Measurements from ENCODE around the gene SRSF5. TPM values are rescaled to one million over a fixed set of nuclear protein-coding genes. Genes with fewer than 3 reads are reported as not detected.

The SRSF5 gene
- total and polyA plus RNA-seq, 5 donors: 210 to 279 (median 250) TPM

DNA sequence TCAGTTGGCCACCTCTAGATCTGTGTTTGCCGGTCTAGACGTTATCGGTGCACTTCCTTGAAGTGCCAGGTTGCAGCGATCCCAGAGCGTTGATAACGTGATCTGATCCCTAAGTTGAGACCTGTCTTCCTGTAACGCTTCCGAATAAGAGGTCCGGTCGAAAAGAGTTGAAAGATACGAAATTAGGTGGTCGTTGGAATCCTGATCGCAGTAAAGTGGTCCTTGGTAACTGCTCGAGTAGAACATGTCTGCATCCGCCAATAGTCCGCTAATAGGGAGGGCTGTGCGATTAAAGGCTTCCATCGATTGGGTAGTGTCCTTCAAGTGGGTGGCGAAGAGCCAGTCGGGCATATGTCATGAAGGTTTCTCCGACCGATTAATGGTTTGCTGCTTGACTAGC lies 2.7 kb downstream of the SRSF5 start:
- intact Hi-C loops (cut with DNase I): no loop called here
- Histone ChIP-seq H3K4me1 (ENCODE audit: control insufficient read depth, insufficient read depth, low read length) (peaks cover 7% of the 10 kb centered on the region), H3K4me3 (ENCODE audit: low read length) (no peak overlapping the region), H3K27ac (ENCODE audit: low read length) (no peak overlapping the region), H3K9me3 (ENCODE audit: control insufficient read depth, low read length) (no peaks in the 10 kb centered on the region), H3K27me3 (ENCODE audit: control insufficient read depth, insufficient read depth) (no peaks in the 10 kb centered on the region)
- DNase-seq (peak in 1 of 3 donors; percentile 35), ATAC-seq (no peak)
- WGBS: 92% methylated on average over 22 of the region's 22 CpGs

DNA sequence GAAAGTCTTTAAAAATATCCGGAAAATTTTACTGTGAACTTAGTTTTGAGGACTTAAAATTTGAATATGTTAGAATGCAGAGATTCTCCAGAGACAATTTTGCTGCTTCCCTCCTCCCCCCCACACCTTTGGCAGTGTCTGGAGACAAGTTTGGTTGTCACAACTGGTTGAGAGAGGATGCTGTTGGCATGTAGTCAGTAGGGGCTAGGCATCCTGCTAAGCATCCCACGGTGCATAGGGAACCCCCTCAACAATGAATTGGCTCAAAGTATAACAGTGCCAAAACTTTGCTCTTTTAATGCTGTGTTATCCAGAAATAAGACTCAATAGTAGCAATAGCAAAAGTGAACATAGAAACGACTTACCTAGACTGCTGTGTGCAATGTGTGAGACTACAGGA lies 3.6 kb downstream of the SRSF5 start:
- DNase-seq (no peak), ATAC-seq (no peak)
- Histone ChIP-seq H3K9me3 (ENCODE audit: control insufficient read depth, low read length) (no peaks in the 10 kb centered on the region), H3K4me3 (ENCODE audit: low read length) (no peak overlapping the region), H3K27ac (ENCODE audit: low read length) (no peak overlapping the region), H3K27me3 (ENCODE audit: control insufficient read depth, insufficient read depth) (no peaks in the 10 kb centered on the region), H3K4me1 (ENCODE audit: control insufficient read depth, insufficient read depth, low read length) (peaks cover 7% of the 10 kb centered on the region)
- WGBS: 81% methylated on average over 3 of the region's 3 CpGs
- intact Hi-C loops (cut with DNase I): no loop called here

- WGBS: 90% methylated on average over 16 of the region's 16 CpGs
These were observed 4.2 kb downstream of the SRSF5 start for GRCh38 chr14:69771136-69771535.

DNA sequence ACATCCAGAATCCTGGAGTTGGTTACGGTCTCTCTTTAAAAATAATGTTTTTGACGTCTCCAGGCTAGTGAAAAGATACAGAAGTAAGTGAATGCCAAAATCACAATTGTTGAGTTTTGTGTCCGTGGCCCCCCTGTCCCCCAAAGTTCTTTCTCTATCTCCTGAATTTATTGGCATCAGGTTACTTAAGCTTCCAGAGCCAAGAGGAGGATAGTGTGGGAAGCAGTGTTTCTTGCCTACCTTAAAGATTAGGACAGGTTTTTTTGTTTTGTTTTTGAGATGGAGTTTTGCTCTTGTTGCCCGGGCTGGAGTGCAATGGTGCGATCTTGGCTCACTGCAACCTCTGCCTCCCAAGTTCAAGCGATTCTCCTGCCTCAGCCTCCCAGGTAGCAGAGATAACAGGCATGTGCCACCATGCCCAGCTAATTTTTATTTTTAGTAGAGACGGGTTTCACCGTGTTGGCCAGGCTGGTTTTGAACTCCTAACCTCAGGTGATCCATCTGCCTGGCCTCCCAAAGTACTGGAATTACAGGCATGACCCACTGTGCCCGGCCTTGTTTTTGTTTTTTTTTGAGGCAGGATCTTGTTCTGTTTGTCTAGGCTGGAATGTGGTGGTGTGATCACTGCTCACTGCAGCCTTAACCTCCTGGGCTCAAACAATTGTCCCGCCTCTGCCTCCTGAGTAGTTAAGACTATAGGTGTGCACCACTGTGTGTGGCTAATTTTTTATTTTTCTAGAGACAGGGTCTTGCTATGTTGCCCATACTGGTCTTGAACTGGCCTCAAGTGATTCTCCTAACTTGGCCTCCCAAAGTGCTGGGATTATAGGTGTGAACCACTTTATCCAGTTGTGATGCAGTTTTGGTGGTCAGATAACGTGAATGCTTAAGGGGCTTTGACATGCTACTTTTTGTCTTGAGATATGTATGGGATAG lies 5.4 kb downstream of the SRSF5 start:
- intact Hi-C loops (cut with DNase I): no loop called here
- DNase-seq: no peak
- Histone ChIP-seq H3K9me3 (ENCODE audit: control insufficient read depth, low read length) (no peaks in the 10 kb centered on the region), H3K27ac (ENCODE audit: low read length) (no peak overlapping the region), H3K27me3 (ENCODE audit: control insufficient read depth, insufficient read depth) (no peaks in the 10 kb centered on the region), H3K4me3 (ENCODE audit: low read length) (no peak overlapping the region), H3K4me1 (ENCODE audit: control insufficient read depth, insufficient read depth, low read length) (peaks cover 7% of the 10 kb centered on the region)
- 86% methylated on average over 11 of the region's 11 CpGs for WGBS
- ATAC-seq: no peak

More at GRCh38 chr14:69771136-69771535, 4.2 kb downstream of the SRSF5 start:
- no peak overlapping the region for H3K4me3 ChIP-seq (ENCODE audit: low read length)
- intact Hi-C loops (cut with DNase I): no loop called here
- no peak for DNase-seq
- H3K27me3 ChIP-seq (ENCODE audit: control insufficient read depth, insufficient read depth): no peaks in the 10 kb centered on the region
- no peak overlapping the region for H3K27ac ChIP-seq (ENCODE audit: low read length)
- no peaks in the 10 kb centered on the region for H3K9me3 ChIP-seq (ENCODE audit: control insufficient read depth, low read length)
- peaks cover 7% of the 10 kb centered on the region for H3K4me1 ChIP-seq (ENCODE audit: control insufficient read depth, insufficient read depth, low read length)
- ATAC-seq: no peak

GRCh38 chr14:69773571-69774276 lies 6.8 kb downstream of the SRSF5 start:
- intact Hi-C loops (cut with DNase I): no loop called here
- Histone ChIP-seq H3K27me3 (ENCODE audit: control insufficient read depth, insufficient read depth) (no peaks in the 10 kb centered on the region), H3K27ac (ENCODE audit: low read length) (no peak overlapping the region), H3K9me3 (ENCODE audit: control insufficient read depth, low read length) (no peaks in the 10 kb centered on the region), H3K4me3 (ENCODE audit: low read length) (no peak overlapping the region), H3K4me1 (ENCODE audit: control insufficient read depth, insufficient read depth, low read length) (peaks cover 4% of the 10 kb centered on the region)
- peak in 1 of 2 donors; percentile 5 for ATAC-seq
- WGBS: 91% methylated on average over 7 of the region's 7 CpGs
- no peak for DNase-seq

DNA sequence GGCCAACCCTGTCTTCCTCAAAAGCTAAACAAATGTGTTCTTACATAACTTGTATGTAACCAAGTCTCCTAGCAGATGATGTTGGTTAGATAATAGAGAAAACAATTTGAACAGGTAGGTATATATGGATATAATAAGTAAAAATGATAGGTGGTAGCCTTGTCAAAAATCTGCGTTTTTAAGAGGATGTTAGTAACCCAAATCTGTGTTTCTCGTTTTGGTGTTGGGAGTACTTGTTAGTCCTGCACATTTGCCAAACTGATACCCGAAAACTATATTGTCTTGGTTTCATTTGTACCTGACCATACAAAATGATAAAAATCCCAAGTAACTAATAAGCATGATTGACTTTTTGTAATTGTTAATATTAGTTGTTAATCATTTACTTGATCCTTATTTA lies 8.1 kb downstream of the SRSF5 start:
- DNase-seq: no peak
- intact Hi-C loops (cut with DNase I): no loop called here
- Histone ChIP-seq H3K27me3 (ENCODE audit: control insufficient read depth, insufficient read depth) (no peaks in the 10 kb centered on the region), H3K4me3 (ENCODE audit: low read length) (no peak overlapping the region), H3K9me3 (ENCODE audit: control insufficient read depth, low read length) (no peaks in the 10 kb centered on the region), H3K4me1 (ENCODE audit: control insufficient read depth, insufficient read depth, low read length) (no peaks in the 10 kb centered on the region), H3K27ac (ENCODE audit: low read length) (no peak overlapping the region)
- 83% methylated on average over 3 of the region's 3 CpGs for WGBS
- ATAC-seq: no peak

GRCh38 chr14:69776875-69777453 lies 10.0 kb downstream of the SRSF5 start:
- intact Hi-C loops (cut with DNase I): no loop called here
- ATAC-seq (no peak), DNase-seq (no peak)
- H3K9me3 ChIP-seq (ENCODE audit: control insufficient read depth, low read length): no peaks in the 10 kb centered on the region
- H3K4me1 ChIP-seq (ENCODE audit: control insufficient read depth, insufficient read depth, low read length): peaks cover 3% of the 10 kb centered on the region
- no peaks in the 10 kb centered on the region for H3K27me3 ChIP-seq (ENCODE audit: control insufficient read depth, insufficient read depth)
- 72% methylated on average over 4 of the region's 4 CpGs for WGBS
- H3K4me3 ChIP-seq (ENCODE audit: low read length): no peak overlapping the region
- no peak overlapping the region for H3K27ac ChIP-seq (ENCODE audit: low read length)

GRCh38 chr14:69779088-69779487 lies 12.1 kb downstream of the SRSF5 start:
- Histone ChIP-seq H3K27me3 (ENCODE audit: control insufficient read depth, insufficient read depth) (no peaks in the 10 kb centered on the region), H3K4me1 (ENCODE audit: control insufficient read depth, insufficient read depth, low read length) (peaks cover 3% of the 10 kb centered on the region), H3K4me3 (ENCODE audit: low read length) (no peak overlapping the region), H3K27ac (ENCODE audit: low read length) (no peak overlapping the region), H3K9me3 (ENCODE audit: control insufficient read depth, low read length) (no peaks in the 10 kb centered on the region)
- ATAC-seq (no peak), DNase-seq (no peak)
- intact Hi-C loops (cut with DNase I): no loop called here
- 93% methylated on average over 2 of the region's 2 CpGs for WGBS

DNA sequence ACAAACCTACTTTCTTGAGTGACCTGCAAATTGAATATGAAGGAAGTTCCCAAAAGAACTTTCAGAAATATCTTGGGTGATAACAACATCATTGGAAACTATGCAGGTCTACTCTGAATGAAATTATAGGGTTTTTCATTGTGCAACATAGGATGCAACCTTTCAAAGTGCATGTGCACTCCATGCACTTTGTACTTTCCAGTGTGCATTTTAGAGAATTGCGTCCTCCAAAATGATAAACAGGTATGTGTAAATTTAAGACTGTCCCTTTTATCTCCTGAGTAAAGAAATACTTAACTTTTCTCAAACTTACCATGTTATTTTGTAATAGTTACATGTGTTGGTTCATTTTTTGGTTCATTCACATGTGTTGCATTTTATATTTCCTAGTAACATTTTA lies 13.2 kb downstream of the SRSF5 start:
- Histone ChIP-seq H3K27ac (ENCODE audit: low read length) (no peak overlapping the region), H3K27me3 (ENCODE audit: control insufficient read depth, insufficient read depth) (no peaks in the 10 kb centered on the region), H3K9me3 (ENCODE audit: control insufficient read depth, low read length) (no peaks in the 10 kb centered on the region), H3K4me1 (ENCODE audit: control insufficient read depth, insufficient read depth, low read length) (peaks cover 3% of the 10 kb centered on the region), H3K4me3 (ENCODE audit: low read length) (no peak overlapping the region)
- WGBS: 99% methylated on average over 1 of the region's 1 CpG
- intact Hi-C loops (cut with DNase I): no loop called here
- ATAC-seq (no peak), DNase-seq (no peak)

DNA sequence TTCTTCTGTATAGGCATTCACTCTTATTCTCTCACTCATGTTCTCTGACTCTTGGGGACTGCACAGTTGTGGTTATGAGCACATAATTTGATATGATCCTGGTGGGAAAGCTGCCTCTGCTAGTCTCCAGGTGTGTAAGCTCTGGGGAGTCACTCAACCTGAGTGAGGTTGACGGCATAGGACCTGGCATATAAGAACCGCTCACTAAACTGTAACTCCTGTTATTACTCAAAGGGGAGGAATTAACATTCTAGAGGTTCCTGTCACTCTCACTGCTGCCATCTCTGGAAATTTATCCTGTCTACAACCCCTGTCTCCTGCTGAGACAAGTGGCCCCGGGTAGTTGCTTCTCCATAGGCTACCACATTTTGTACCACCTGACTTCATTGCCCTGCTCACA lies 14.0 kb downstream of the SRSF5 start:
- H3K27ac ChIP-seq (ENCODE audit: low read length): no peak overlapping the region
- H3K9me3 ChIP-seq (ENCODE audit: control insufficient read depth, low read length): no peaks in the 10 kb centered on the region

GRCh38 chr14:69784942-69785341 lies 18.0 kb downstream of the SRSF5 start:
- no peak for ATAC-seq
- intact Hi-C loops (cut with DNase I): no loop called here
- no peaks in the 10 kb centered on the region for H3K27me3 ChIP-seq (ENCODE audit: control insufficient read depth, insufficient read depth)
- H3K27ac ChIP-seq (ENCODE audit: low read length): no peak overlapping the region
- WGBS: 100% methylated on average over 1 of the region's 1 CpG
- no peak overlapping the region for H3K4me3 ChIP-seq (ENCODE audit: low read length)
- H3K4me1 ChIP-seq (ENCODE audit: control insufficient read depth, insufficient read depth, low read length): peaks cover 3% of the 10 kb centered on the region
- DNase-seq: no peak
- H3K9me3 ChIP-seq (ENCODE audit: control insufficient read depth, low read length): no peaks in the 10 kb centered on the region

More for the DNA sequence above, 14.0 kb downstream of the SRSF5 start:
- ATAC-seq (no peak), DNase-seq (no peak)
- intact Hi-C loops (cut with DNase I): no loop called here
- no peak overlapping the region for H3K4me3 ChIP-seq (ENCODE audit: low read length)
- peaks cover 3% of the 10 kb centered on the region for H3K4me1 ChIP-seq (ENCODE audit: control insufficient read depth, insufficient read depth, low read length)
- H3K27me3 ChIP-seq (ENCODE audit: control insufficient read depth, insufficient read depth): no peaks in the 10 kb centered on the region
- WGBS: 95% methylated on average over 3 of the region's 3 CpGs
